GM18519 (cell line): ENCODE results near the gene C8G.

Experiments
- ATAC-seq: cut with Tn5 transposase; IDR thresholded peaks from one replicate; pipeline ENCODE4 v1.9.1; 2021; ENCODE audit warnings: mild to moderate bottlenecking, moderate library complexity; ENCODE audit not compliant: unreplicated experiment, low FRiP score

C8G gene

GRCh38 chr9:136944519-136945332 is at the start of gene C8G, which contains the start of gene FBXW5:
TSS of gene C8G (plus strand) at chr9:136945243. CDS start at chr9:136945321, 78 bp downstream.
TSS of gene FBXW5 (minus strand) at chr9:136944738. CDS start at chr9:136944083, 655 bp downstream.
- peak; percentile 40 for ATAC-seq

GRCh38 chr9:136896027-136896426 is 49.0 kb upstream of the C8G start:
- ATAC-seq, result no peak

- no peak for ATAC-seq
Observed at GRCh38 chr9:136898483-136899100, 46.5 kb upstream of the C8G start.

DNA sequence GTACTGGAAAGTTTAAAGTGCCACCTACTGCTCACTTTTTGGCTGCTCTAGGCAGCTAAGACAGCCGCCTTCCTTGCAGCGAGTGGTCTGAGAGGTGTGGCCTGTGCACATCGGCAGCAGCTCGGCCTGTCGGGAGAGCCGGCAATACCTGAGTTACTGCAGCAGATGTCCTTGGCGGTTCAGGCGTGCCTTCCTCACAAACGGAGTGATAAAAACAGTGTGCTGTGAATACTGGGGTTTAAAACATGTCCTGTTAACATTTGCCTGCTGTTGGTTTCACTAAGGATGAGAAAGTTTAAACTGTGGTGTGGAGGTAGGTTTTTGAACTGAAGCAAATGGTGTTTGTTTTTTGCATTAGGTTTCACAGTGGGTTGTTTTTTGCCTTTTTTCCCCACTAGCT is 45.8 kb upstream of the C8G start:
- no peak for ATAC-seq

GRCh38 chr9:136900556-136900955 is 44.5 kb upstream of the C8G start:
- no peak for ATAC-seq

- no peak for ATAC-seq
Observed at GRCh38 chr9:136900988-136901515, 44.0 kb upstream of the C8G start.

DNA sequence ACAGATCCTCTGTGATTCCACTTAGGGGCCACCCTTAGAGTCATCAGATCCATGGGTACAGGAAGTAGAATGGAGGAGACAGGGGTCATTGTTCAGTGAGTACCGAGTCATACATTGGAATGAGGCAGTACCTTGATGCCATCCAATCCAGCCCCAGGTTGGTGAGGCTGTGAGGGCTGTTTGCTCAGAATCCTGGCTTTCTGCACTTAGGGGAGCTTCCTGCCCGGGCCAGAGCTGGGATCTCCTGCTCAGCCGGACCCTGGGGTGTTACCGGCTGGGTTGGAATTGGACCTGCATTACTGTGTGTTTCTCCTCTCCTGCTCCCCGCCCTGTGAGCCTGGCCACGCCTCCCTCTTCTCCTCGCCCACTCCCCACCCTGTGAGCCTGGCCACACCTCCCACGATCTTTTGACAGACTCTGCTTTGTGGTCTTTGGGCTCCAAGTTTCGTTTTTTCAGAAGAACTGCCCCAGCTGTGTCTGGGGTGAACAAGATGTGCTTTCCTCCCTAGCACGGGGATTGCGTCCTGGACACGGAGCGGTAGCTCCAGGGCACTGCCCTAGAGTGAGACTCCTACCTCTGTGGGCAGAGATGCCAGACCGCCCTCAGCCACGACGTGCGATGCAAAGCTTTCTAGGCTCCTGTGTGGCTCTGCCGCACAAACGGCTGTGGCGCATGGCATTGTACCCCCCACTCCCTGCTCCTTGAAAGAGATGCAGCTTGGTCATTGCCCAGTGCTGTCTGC is 43.4 kb upstream of the C8G start:
- no peak for ATAC-seq

DNA sequence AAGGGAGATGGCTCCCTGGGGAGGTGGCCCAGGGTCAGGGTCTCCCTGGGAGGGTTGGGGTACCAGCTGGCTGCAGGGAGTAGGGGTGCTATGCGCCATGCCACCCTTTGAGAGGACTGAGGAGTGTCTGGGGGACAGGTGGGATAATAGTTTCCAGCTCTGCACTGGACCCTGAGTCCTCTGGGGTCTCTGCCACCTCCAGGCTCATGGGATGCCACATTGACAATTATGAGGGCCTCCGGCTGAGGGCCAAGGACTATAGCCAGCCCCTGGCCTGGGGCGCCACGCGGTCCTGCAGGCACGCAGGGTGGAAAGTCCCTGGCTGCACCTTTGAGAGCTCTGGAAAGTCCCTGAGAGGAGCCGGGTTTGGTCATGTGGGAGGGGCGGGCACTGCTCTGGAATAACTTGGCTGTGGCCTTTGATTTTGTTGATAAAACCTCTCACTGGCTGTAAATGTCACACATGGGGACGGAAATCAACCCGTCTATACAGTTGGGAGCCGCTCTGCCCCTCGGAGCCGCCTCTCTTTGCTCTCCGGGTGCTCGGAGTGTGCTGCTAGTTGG is 42.7 kb upstream of the C8G start:
- no peak for ATAC-seq

- ATAC-seq, result no peak
Observed at GRCh38 chr9:136903041-136903554, 41.9 kb upstream of the C8G start.

DNA sequence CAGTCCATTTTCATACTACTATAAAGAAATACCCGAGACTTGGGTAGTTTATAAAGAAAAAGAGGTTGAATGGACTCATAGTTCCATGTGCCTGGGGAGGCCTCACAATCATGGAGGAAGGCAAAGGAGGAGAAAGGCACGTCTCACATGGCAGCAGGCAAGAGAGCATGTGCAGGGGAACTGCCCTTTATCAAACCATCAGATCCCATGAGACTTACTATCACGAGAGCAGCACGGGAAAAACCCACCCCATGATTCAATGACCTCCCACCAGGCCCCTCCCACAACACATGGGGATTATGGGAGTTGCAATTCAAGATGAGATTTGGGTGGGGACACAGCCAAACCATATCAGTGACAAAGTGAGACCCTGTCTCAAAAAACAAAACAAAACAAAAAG is 38.8 kb upstream of the C8G start:
- no peak for ATAC-seq

DNA sequence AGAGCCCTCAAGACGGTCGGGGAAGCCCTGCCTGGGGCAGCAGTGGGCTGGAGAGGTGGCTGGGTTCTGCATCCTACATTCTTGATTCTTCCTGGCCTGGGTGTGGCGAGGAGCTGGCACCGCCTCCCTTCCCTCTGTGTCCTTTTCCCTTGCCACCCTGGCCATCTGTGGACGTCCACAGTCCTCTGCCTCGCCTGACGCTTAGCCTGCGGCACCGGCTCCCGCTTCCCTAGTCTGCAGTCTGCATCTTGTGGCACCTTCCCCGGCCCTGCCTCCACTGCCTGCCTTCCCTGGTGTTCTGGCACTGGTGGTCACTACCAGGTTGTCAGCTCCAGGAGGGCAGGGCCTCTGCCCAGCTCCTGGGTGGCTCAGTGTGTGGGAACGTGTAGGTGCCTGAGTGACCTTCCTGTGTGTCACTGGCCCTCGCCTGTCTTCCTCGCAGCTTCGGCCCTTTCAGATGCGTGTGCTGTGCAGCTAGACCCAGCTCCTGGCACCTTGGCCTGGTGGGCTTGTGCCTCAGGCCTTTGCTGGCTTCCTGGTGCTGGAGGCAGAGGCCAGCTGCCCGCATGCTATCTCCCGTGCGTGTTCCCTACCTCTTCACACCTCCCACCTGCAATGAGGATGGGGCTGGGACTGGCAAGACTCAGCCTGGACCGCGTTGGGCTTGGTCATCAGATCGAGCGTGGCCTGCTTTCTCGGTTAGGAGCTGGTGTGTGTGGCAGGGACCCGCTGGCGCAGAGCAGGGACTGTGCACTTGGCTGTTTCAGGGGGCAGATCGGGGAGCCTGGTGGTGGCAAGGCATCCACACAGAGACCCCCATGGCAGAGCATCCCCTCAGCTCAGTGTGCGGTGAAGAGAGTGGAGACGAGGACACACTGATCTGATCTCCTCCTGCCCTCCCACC is 37.8 kb upstream of the C8G start:
- ATAC-seq, result no peak

GRCh38 chr9:136910197-136910900 is 34.7 kb upstream of the C8G start:
- ATAC-seq, result no peak

GRCh38 chr9:136910901-136911245 is 34.2 kb upstream of the C8G start:
- ATAC-seq, result no peak

DNA sequence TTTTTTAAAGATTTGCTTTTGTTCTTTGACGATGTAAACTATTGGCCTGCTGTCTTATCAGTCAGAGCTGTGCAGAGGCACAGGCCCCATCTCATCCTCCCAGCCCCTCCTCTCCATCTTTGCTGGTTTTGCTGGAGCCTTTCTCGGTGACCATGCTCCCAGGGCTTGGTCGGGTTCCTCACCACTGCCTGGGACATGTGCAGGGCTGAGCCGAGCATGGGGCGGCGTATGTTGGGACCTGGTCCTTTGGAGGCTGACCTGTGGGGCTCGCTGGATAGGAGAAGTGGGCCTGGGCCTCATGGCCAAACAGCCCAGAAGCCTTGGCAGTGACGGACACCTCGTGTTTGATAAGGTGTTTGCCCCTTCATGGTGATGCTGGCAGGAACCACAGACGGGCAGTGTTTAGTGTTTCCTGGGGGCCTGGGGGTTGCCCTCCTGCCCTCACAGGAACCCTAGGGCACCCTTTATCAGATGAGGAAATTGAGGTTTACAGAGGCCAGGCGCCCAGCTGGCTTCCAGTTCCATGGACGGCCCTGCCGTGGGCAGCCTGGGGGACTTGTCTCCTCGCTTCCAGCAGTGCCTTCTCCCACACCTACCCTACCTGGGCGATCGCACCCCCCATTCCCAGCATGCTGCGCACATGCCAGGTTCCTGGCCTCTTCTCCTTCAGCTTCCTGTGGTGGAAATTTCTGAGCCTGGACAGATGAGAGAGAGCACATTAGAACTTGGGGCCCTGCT is 31.2 kb upstream of the C8G start:
- no peak for ATAC-seq

DNA sequence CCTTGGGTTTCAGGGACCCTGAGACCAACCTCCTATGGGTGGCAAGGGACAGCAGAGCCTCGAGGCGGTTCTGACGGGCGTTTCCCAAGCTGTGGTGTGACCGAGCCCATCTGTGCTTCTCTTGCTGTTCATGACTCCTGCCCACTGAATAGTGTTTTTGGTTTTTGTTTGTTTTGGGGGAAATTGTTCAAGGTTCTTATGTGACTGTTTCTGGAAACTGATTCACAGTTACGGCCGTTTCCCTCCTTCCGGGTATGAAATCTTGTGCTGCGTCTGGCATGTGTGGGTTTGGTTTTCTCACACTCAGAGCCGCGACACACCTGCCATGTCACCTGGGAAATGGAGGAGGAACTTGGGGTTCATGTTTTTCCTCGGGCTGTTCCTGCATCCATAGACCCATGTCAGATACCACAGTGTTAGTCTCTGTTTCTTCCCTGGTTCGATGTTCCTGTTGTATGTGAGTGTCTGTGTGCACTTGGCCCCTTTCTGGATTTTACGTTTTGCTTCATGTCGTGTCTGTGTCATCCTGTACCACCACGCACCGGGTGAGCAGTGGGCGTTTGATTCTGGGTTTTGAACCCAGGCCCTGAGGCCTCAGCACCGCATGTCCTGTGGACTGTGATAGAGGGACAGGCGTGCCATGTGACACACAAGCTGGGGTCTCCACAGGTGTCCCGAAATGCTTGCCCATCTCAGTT is 29.3 kb upstream of the C8G start:
- no peak for ATAC-seq

DNA sequence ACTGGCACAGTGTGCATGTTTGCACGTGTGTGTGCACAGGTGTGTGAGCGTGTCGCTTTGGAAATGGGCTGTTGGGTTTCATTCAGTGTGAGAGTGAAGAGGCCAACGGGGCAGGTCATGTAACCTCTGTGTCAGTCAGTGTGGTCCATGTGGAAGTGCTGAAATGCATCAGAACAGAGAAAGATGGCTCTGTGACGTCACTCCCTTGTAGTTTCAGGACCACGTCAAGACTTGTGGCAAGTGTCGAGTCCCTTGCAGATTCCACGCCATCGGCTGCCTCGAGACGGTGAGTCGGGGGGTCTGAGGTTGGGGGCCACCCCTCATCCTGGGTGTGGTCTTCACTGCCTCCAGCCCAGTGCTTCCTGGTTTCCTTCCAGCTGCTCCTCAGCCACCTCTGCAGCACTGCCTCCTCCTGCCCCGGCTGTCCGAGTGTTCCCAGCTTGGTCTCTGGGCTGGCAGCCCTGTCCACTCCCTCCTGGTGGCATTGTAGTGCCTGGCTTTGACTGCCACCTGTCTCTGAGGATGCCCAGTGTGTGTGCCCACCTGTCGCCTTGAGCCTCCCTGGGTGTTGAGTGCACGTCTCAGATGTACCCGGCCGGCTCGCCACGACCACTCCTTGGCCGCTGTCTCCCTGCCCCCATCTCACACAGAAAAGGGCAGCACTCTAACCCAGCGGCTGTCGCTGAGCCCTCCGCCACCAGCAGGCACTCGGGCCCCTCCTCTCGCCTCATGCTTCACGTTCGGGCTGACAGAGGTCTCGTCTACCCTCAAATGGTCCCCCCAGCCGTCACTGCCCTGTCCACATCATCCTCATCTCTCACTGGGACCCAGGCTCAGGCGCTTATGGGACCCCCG is 28.5 kb upstream of the C8G start:
- ATAC-seq, result no peak

DNA sequence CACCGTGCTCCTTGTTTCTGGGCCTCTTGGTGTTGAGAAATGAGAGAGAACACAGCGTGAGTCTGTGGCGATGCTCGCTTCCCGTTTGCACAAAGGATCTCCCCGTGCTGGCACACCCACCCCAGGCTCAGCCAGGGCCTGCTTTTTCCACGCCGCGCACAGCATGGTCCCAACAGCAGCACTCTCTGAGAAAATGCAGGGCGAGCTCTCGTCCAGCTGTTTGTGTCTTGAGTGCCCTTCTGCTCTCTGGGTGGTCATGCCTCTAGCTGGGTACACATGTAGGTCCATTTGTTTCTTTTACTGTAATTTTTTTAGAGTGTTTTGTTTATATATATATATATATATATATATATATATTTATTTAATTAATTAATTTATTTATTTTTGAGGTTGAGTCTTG is 27.1 kb upstream of the C8G start:
- ATAC-seq, result no peak
